Gastroesophageal sphincter (tissue), 4 donors: ENCODE data around the gene SLC10A3. TPM values are rescaled to one million over a fixed set of nuclear protein-coding genes. Genes with fewer than 3 reads are reported as not detected.

Experiments
- ATAC-seq: fragments of 150-250 bp; one replicate; pipeline ENCODE4 v1.9.1; 2016; ENCODE audit warnings: mild to moderate bottlenecking, moderate library complexity
- H3K27ac ChIP-seq, 4 donors: fragments of 200-600 bp; sonication (generic) in 3 of 4; 1 replicate in 3 of 4; 2 replicates in 1 of 4; pipeline ENCODE4 v1.5.1; 2016 to 2019
- H3K27me3 ChIP-seq: fragments of 200-600 bp; sonication (generic); one replicate; pipeline ENCODE4 v1.5.1; 2019
- H3K36me3 ChIP-seq, 2 donors: fragments of 200-600 bp; sonication (generic); one replicate each; pipeline ENCODE4 v1.5.1; 2019; ENCODE audit warnings: control low read depth in 1 of 2
- H3K4me1 ChIP-seq, 3 donors: fragments of 200-600 bp; sonication (generic); 1 replicate in 2 of 3; 2 replicates in 1 of 3; pipeline ENCODE4 v1.5.1; 2016 to 2019; ENCODE audit warnings: control low read depth in 2 of 3
- H3K4me3 ChIP-seq, 2 donors: fragments of 200-600 bp; sonication (generic); one replicate each; pipeline ENCODE4 v1.5.1; 2019; ENCODE audit warnings: mild to moderate bottlenecking in 1 of 2, moderate library complexity in 1 of 2
- H3K9me3 ChIP-seq, 3 donors: fragments of 200-600 bp; sonication (generic); one replicate each; pipeline ENCODE4 v1.5.1; 2017 to 2019; ENCODE audit warnings: control low read depth in 2 of 3
- CTCF ChIP-seq, 4 experiments: fragments of 200-600 bp in 2 of 4; fragments of 450-650 bp in 2 of 4; sonication (generic) in 1 of 4; IDR thresholded peaks; one replicate each; pipeline ENCODE4 v1.5.1; 2017 to 2019; ENCODE audit warnings: antibody characterized with exemption in 4 of 4, mild to moderate bottlenecking in 2 of 4, moderate library complexity in 2 of 4
- EP300 ChIP-seq: sonication (generic); formaldehyde crosslinking; IDR thresholded peaks from one replicate; pipeline ENCODE4 v1.6.1; 2017; ENCODE audit warnings: antibody characterized with exemption, mild to moderate bottlenecking
- POLR2A ChIP-seq, 2 donors: fragments of 450-650 bp; IDR thresholded peaks; one replicate each; pipeline ENCODE4 v1.6.1; 2017; ENCODE audit warnings: antibody characterized with exemption in 2 of 2, mild to moderate bottlenecking in 2 of 2, moderate library complexity in 1 of 2
- POLR2AphosphoS5 ChIP-seq: sonication (generic); formaldehyde crosslinking; IDR thresholded peaks from one replicate; pipeline ENCODE4 v1.6.1; 2017; ENCODE audit warnings: antibody characterized with exemption
- WGBS, 2 donors: methylation state at CpG; one replicate each; pipeline ENCODE4 v1.1.5; 2018; ENCODE audit warnings: low coverage in 1 of 2; 5-methylcytosine and 5-hydroxymethylcytosine counted together
- total RNA-seq, 4 donors: library from RNA; depleted of rRNA; stranded (reverse); fragments of >200 nt; gene quantifications; one replicate each; pipeline ENCODE4 v1.1.0, GENCODE V29; 2016

SLC10A3 gene
- total RNA-seq, 4 donors from 2014 or later = 21.7 to 40.0 (median 31.8) TPM

- WGBS, 2 donors = 40 to 68% methylated on average over 1 to 3 of the region's 7 CpGs
- Histone ChIP-seq H3K4me3 (no peak overlapping the region), H3K27me3 (no peaks in the 10 kb centered on the region), H3K27ac (no peak overlapping the region), H3K4me1 (peaks cover 0 to 10% (median 0%) of the 10 kb centered on the region in 3 donors), H3K9me3 (no peaks in the 10 kb centered on the region), H3K36me3 (peaks cover 0 to 47% of the 10 kb centered on the region in 2 donors)
- TF ChIP-seq POLR2AphosphoS5 = no peak
- TF ChIP-seq POLR2A (IDR thresholded peaks at IDR 0.05) = no peak
- no peak for TF ChIP-seq CTCF (IDR thresholded peaks at IDR 0.05)
- no peak for TF ChIP-seq EP300
- ATAC-seq = no peak
These were observed 16.7 kb downstream of the SLC10A3 start for GRCh38 chrX:154473683-154474082.

GRCh38 chrX:154472685-154473632 lies 17.5 kb downstream of the SLC10A3 start:
- Histone ChIP-seq H3K9me3 (no peaks in the 10 kb centered on the region), H3K27me3 (no peaks in the 10 kb centered on the region), H3K4me1 (peaks cover 0 to 5% (median 0%) of the 10 kb centered on the region in 3 donors), H3K27ac (no peak overlapping the region), H3K4me3 (no peak overlapping the region), H3K36me3 (peaks cover 0 to 54% of the 10 kb centered on the region in 2 donors)
- TF ChIP-seq CTCF (IDR thresholded peaks at IDR 0.05) (no peak), EP300 (no peak), POLR2A (IDR thresholded peaks at IDR 0.05) (no peak), POLR2AphosphoS5 (no peak)
- no peak for ATAC-seq
- WGBS, 2 donors = 60 to 71% methylated on average over 1 to 15 of the region's 28 CpGs

GRCh38 chrX:154471839-154472684 lies 18.4 kb downstream of the SLC10A3 start:
- Histone ChIP-seq H3K9me3 (no peaks in the 10 kb centered on the region), H3K4me1 (no peaks in the 10 kb centered on the region), H3K27me3 (no peaks in the 10 kb centered on the region), H3K27ac (no peak overlapping the region), H3K4me3 (no peak overlapping the region), H3K36me3 (peaks cover 0 to 63% of the 10 kb centered on the region in 2 donors)
- 86% methylated on average over 8 of the region's 23 CpGs; no CpG with 5 or more reads in 1 of the 2 donors for WGBS, 2 donors
- TF ChIP-seq POLR2AphosphoS5 (no peak), POLR2A (IDR thresholded peaks at IDR 0.05) (no peak), CTCF (IDR thresholded peaks at IDR 0.05) (no peak), EP300 (no peak)
- no peak for ATAC-seq

GRCh38 chrX:154470914-154471568 lies 19.4 kb downstream of the SLC10A3 start:
- Histone ChIP-seq H3K27ac (no peak overlapping the region), H3K4me3 (no peak overlapping the region), H3K4me1 (no peaks in the 10 kb centered on the region), H3K36me3 (peaks cover 0 to 73% of the 10 kb centered on the region in 2 donors), H3K9me3 (no peaks in the 10 kb centered on the region), H3K27me3 (no peaks in the 10 kb centered on the region)
- ATAC-seq = no peak
- 60 to 94% methylated on average over 1 to 5 of the region's 23 CpGs for WGBS, 2 donors
- TF ChIP-seq POLR2AphosphoS5 (no peak), POLR2A (IDR thresholded peaks at IDR 0.05) (no peak), EP300 (no peak), CTCF (IDR thresholded peaks at IDR 0.05) (no peak)
